Tibial nerve (tissue), 4 donors: Measurements from ENCODE around the gene ZNF333.

Experiments
- EP300 ChIP-seq, 2 donors: sonication (generic); formaldehyde crosslinking; IDR thresholded peaks; one replicate each; pipeline ENCODE4 v1.6.1; 2017; ENCODE audit warnings: antibody characterized with exemption in 2 of 2, mild to moderate bottlenecking in 1 of 2
- POLR2A ChIP-seq, 2 donors: fragments of 450-650 bp; IDR thresholded peaks; one replicate each; pipeline ENCODE4 v1.6.1; 2017; ENCODE audit warnings: antibody characterized with exemption in 2 of 2, mild to moderate bottlenecking in 2 of 2, moderate library complexity in 2 of 2
- TF ChIP-seq, protein P1 (sequence below), 5 experiments: fragments of 200-600 bp in 3 of 5; fragments of 450-650 bp in 2 of 5; sonication (generic) in 3 of 5; IDR thresholded peaks; one replicate each; pipeline ENCODE4 v1.5.1; 2016 to 2019; ENCODE audit warnings: antibody characterized with exemption in 5 of 5, mild to moderate bottlenecking in 3 of 5, moderate library complexity in 2 of 5

- TF ChIP-seq, protein P1, sequence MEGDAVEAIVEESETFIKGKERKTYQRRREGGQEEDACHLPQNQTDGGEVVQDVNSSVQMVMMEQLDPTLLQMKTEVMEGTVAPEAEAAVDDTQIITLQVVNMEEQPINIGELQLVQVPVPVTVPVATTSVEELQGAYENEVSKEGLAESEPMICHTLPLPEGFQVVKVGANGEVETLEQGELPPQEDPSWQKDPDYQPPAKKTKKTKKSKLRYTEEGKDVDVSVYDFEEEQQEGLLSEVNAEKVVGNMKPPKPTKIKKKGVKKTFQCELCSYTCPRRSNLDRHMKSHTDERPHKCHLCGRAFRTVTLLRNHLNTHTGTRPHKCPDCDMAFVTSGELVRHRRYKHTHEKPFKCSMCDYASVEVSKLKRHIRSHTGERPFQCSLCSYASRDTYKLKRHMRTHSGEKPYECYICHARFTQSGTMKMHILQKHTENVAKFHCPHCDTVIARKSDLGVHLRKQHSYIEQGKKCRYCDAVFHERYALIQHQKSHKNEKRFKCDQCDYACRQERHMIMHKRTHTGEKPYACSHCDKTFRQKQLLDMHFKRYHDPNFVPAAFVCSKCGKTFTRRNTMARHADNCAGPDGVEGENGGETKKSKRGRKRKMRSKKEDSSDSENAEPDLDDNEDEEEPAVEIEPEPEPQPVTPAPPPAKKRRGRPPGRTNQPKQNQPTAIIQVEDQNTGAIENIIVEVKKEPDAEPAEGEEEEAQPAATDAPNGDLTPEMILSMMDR (IDR thresholded peaks at IDR 0.05), result no peak
- TF ChIP-seq POLR2A (IDR thresholded peaks at IDR 0.05) (no peak), EP300 (IDR thresholded peaks at IDR 0.05) (no peak)
Measured at GRCh38 chr19:14779151-14779550, 89.3 kb downstream of the ZNF333 start.
